ENCODE data around the gene PIK3IP1.

GRCh38 chr22:31272522-31273446, 19.5 kb downstream of the PIK3IP1 start:
- no peak for TF ChIP-seq MAFK (IDR thresholded peaks at IDR 0.05; ENCODE audit: low read depth, low read length)
- no peak for TF ChIP-seq CREB1 (IDR thresholded peaks at IDR 0.05)
- TF ChIP-seq CTCF (IDR thresholded peaks at IDR 0.05; ENCODE audit: control extremely low read depth in 1 of 3, insufficient read depth in 1 of 3, low read depth in 1 of 3, low read length in 3 of 3) = peak in 2 of 3 experiments; percentile 85 to 88; a peak in 3 of 4 replicates
- TF ChIP-seq MAX (IDR thresholded peaks at IDR 0.05) = no peak
- TF ChIP-seq EZH2 (IDR thresholded peaks at IDR 0.05; ENCODE audit: low read depth, low read length, severe bottlenecking) = no peak
- TF ChIP-seq TCF12 (IDR thresholded peaks at IDR 0.05; ENCODE audit: low read depth, low read length) = no peak
- TF ChIP-seq YY1 (IDR thresholded peaks at IDR 0.05; ENCODE audit: low read depth, low read length) = 0 out of 2 replicates have a peak, but pooled peaks have one; percentile 23
- peak; percentile 71; the same call in 1 of the 2 replicates for TF ChIP-seq CEBPB (IDR thresholded peaks at IDR 0.05; ENCODE audit: low read depth, low read length)
- TF ChIP-seq CHD2 (IDR thresholded peaks at IDR 0.05; ENCODE audit: low read length) = no peak
- no peak for TF ChIP-seq POLR2A (IDR thresholded peaks at IDR 0.05; ENCODE audit: control extremely low read depth in 1 of 2, low read depth in 2 of 2, low read length in 2 of 2)
- no peak for TF ChIP-seq SP2 (IDR thresholded peaks at IDR 0.05; ENCODE audit: low read length)
